GM23338 (cell line): ENCODE measurements around the gene KAZN. TPM values are rescaled to one million over a fixed set of nuclear protein-coding genes. Genes with fewer than 3 reads are reported as not detected.

Experiments
- ATAC-seq: fragments of 200-7000 bp; cut with Tn5 transposase; 3 replicates; pipeline ENCODE4 v1.9.1; 2020
- DNase-seq: peaks from one replicate; pipeline ENCODE4 v3.0.0-alpha.2; 2015; ENCODE audit warnings: low spot score
- H2AFZ ChIP-seq: fragments of 200-600 bp; sonication (generic); 2 replicates; pipeline ENCODE4 v1.8.0; 2016; ENCODE audit warnings: antibody characterized with exemption, mild to moderate bottlenecking, moderate library complexity
- H3F3A ChIP-seq: fragments of 200-600 bp; sonication (generic); replicated peaks from 2 replicates; pipeline ENCODE4 v1.8.0; 2017; ENCODE audit warnings: antibody characterized with exemption, mixed run types, low read depth
- H3K27ac ChIP-seq: fragments of 200-600 bp; sonication (generic); 2 replicates; pipeline ENCODE4 v1.6.1; 2016; ENCODE audit warnings: low read depth
- H3K27me3 ChIP-seq: fragments of 200-600 bp; sonication (generic); 2 replicates; pipeline ENCODE4 v1.8.0; 2016; ENCODE audit warnings: mild to moderate bottlenecking, mixed run types, moderate library complexity; ENCODE audit not compliant: insufficient read depth
- H3K36me3 ChIP-seq: fragments of 200-600 bp; sonication (generic); 2 replicates; pipeline ENCODE4 v1.8.0; 2016; ENCODE audit warnings: mild to moderate bottlenecking; ENCODE audit not compliant: insufficient read depth
- H3K4me1 ChIP-seq: fragments of 200-600 bp; sonication (generic); 2 replicates; pipeline ENCODE4 v1.8.0; 2016; ENCODE audit warnings: mild to moderate bottlenecking, moderate library complexity; ENCODE audit not compliant: insufficient read depth
- H3K4me2 ChIP-seq: fragments of 200-600 bp; sonication (generic); 2 replicates; pipeline ENCODE4 v1.7.1; 2017; ENCODE audit warnings: mixed run types
- H3K4me3 ChIP-seq: fragments of 200-600 bp; sonication (generic); 2 replicates; pipeline ENCODE4 v1.6.1; 2016; ENCODE audit warnings: mixed run types
- H3K79me2 ChIP-seq: fragments of 200-600 bp; sonication (generic); replicated peaks from 2 replicates; pipeline ENCODE4 v1.8.0; 2017; ENCODE audit warnings: mild to moderate bottlenecking; ENCODE audit not compliant: insufficient read depth
- H3K9me2 ChIP-seq: fragments of 200-600 bp; sonication (generic); 2 replicates; pipeline ENCODE4 v1.8.0; 2017; ENCODE audit not compliant: insufficient read depth
- H4K20me1 ChIP-seq: fragments of 200-600 bp; sonication (generic); replicated peaks from 2 replicates; pipeline ENCODE4 v1.8.0; 2017; ENCODE audit warnings: mild to moderate bottlenecking; ENCODE audit not compliant: insufficient read depth
- H3K27ac Mint-ChIP-seq: 2 replicates; pipeline ENCODE4 v1.8.0; 2020; ENCODE audit warnings: inconsistent platforms, mild to moderate bottlenecking, moderate library complexity, mixed read lengths
- H3K27me3 Mint-ChIP-seq: 3 replicates; pipeline ENCODE4 v1.8.0; 2022; ENCODE audit warnings: low read depth, mild to moderate bottlenecking, moderate library complexity, mixed read lengths, inconsistent platforms; ENCODE audit not compliant: insufficient read depth, poor library complexity
- H3K36me3 Mint-ChIP-seq: 3 replicates; pipeline ENCODE4 v1.8.0; 2021; ENCODE audit warnings: low read depth, mild to moderate bottlenecking, inconsistent platforms, moderate library complexity, mixed read lengths
- H3K4me1 Mint-ChIP-seq: 3 replicates; pipeline ENCODE4 v1.8.0; 2020; ENCODE audit warnings: mild to moderate bottlenecking, inconsistent platforms, mixed read lengths
- H3K4me3 Mint-ChIP-seq: 3 replicates; pipeline ENCODE4 v1.8.0; 2021; ENCODE audit warnings: moderate library complexity, mild to moderate bottlenecking, inconsistent platforms, mixed read lengths
- H3K9me3 Mint-ChIP-seq: 3 replicates; pipeline ENCODE4 v1.8.0; 2020; ENCODE audit warnings: moderate library complexity, mild to moderate bottlenecking, inconsistent platforms, mixed read lengths
- CREB1 ChIP-seq: fragments of 250-450 bp; sonication (Bioruptor Pico); IDR thresholded peaks from 2 replicates; pipeline ENCODE4 v1.5.0; 2020; ENCODE audit warnings: low read depth, mild to moderate bottlenecking, moderate library complexity
- CTCF ChIP-seq, 2 experiments: fragments of 200-600 bp in 1 of 2; sonication (generic) in 1 of 2; conservative IDR thresholded peaks; 2 replicates each; pipeline versions ENCODE4 v1.5.1 to v1.6.1; 2016 to 2017; ENCODE audit warnings: antibody characterized with exemption in 2 of 2, low read depth in 2 of 2, mild to moderate bottlenecking in 2 of 2, moderate library complexity in 1 of 2
- EZH2 ChIP-seq: fragments of 200-600 bp; sonication (generic); IDR thresholded peaks from one replicate; pipeline ENCODE4 v1.8.0; 2017; ENCODE audit warnings: antibody characterized with exemption, mild to moderate bottlenecking, low read depth; ENCODE audit not compliant: unreplicated experiment
- EZH2phosphoT487 ChIP-seq: fragments of 200-600 bp; sonication (generic); IDR thresholded peaks from one replicate; pipeline ENCODE4 v1.8.1; 2018; ENCODE audit warnings: antibody characterized with exemption; ENCODE audit not compliant: unreplicated experiment
- JUNB ChIP-seq: IDR thresholded peaks from one replicate; pipeline ENCODE4 v1.6.1; 2016; ENCODE audit warnings: antibody characterized with exemption; ENCODE audit not compliant: unreplicated experiment
- NANOG ChIP-seq: IDR thresholded peaks from 2 replicates; pipeline ENCODE4 v1.6.1; 2016; ENCODE audit warnings: antibody characterized with exemption, borderline replicate concordance
- POLR2AphosphoS5 ChIP-seq: IDR thresholded peaks from 2 replicates; pipeline ENCODE4 v1.6.1; 2016; ENCODE audit warnings: antibody characterized with exemption, low read depth
- STAT1 ChIP-seq: IDR thresholded peaks from one replicate; pipeline ENCODE4 v1.6.1; 2016; ENCODE audit warnings: antibody characterized with exemption; ENCODE audit not compliant: unreplicated experiment
- ZNF114 ChIP-seq: fragments of 250-450 bp; sonication (Bioruptor Pico); IDR thresholded peaks from 2 replicates; pipeline ENCODE4 v1.5.0; 2020; ENCODE audit warnings: mild to moderate bottlenecking, moderate library complexity
- ZNF331 ChIP-seq: fragments of 250-450 bp; sonication (Bioruptor Pico); IDR thresholded peaks from 2 replicates; pipeline ENCODE4 v1.5.0; 2020; ENCODE audit warnings: low read depth, mild to moderate bottlenecking, moderate library complexity
- ZNF462 ChIP-seq: fragments of 250-450 bp; sonication (Bioruptor Pico); IDR thresholded peaks from 2 replicates; pipeline ENCODE4 v1.5.0; 2020; ENCODE audit warnings: mild to moderate bottlenecking, moderate library complexity
- polyA plus RNA-seq: library from polyadenylated mRNA; unstranded; fragments of >200 nt; fragmentation: Nextera tagmentation; extraction: Ambion mirVana; gene quantifications from 2 replicates; pipeline ENCODE4 v1.2.1, GENCODE V29; 2016
- total RNA-seq: library from RNA; depleted of rRNA; stranded (reverse); fragments of >200 nt; shearing (Covaris generic); gene quantifications from 2 replicates; pipeline ENCODE4 v1.2.3, GENCODE V29; 2014

The KAZN gene
- total and polyA plus RNA-seq, 2 experiments from 2014 or later = 9.9 to 15.0 TPM

DNA sequence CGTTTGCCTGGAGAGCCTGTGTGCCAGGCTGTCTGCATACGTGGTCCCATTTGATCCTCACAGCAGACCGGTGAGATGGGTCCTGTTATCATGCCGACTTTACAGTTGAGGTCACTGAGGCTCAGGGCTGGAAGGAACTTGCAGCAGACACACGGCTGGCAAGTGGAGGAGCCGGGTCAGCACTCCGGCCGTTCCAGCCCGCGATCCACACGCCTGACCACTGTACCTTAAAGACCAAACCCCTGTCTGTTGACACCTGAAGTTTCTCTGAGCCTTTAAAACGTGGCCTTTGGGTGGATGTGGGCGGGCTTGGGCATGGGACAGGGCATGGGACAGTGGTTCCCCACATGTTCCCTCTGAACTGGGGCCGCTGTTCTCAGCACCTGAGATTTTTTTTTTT is 383.5 kb downstream of the KAZN start:
- H3K79me2 ChIP-seq = no peaks in the 10 kb centered on the region
- Mint-ChIP-seq H3K9me3 (no peaks in the 10 kb centered on the region), H3K27ac (no peak overlapping the region), H3K4me1 (peaks cover 3% of the 10 kb centered on the region; the same call in 2 of the 3 replicates), H3K4me3 (no peak overlapping the region), H3K27me3 (peaks cover 5% of the 10 kb centered on the region), H3K36me3 (no peaks in the 10 kb centered on the region)
- H3K4me1 ChIP-seq = no peaks in the 10 kb centered on the region
- no peak overlapping the region for H3K27ac ChIP-seq
- H3K4me2 ChIP-seq = no peak overlapping the region
- DNase-seq (no peak), ATAC-seq (no peak)
- no peaks in the 10 kb centered on the region for H3K36me3 ChIP-seq
- no peak overlapping the region for H3K4me3 ChIP-seq
- H4K20me1 ChIP-seq = no peaks in the 10 kb centered on the region
- no peaks in the 10 kb centered on the region for H3K9me2 ChIP-seq
- H3K27me3 ChIP-seq = no peaks in the 10 kb centered on the region
- TF ChIP-seq EZH2phosphoT487 = no peak
- no peak for TF ChIP-seq NANOG
- TF ChIP-seq ZNF331 (CRISPR knock-in tag) = no peak
- no peak for TF ChIP-seq EZH2
- TF ChIP-seq CREB1 (CRISPR knock-in tag) = no peak
- TF ChIP-seq STAT1 = no peak
- H3F3A ChIP-seq = no peaks in the 10 kb centered on the region
- no peak overlapping the region for H2AFZ ChIP-seq

DNA sequence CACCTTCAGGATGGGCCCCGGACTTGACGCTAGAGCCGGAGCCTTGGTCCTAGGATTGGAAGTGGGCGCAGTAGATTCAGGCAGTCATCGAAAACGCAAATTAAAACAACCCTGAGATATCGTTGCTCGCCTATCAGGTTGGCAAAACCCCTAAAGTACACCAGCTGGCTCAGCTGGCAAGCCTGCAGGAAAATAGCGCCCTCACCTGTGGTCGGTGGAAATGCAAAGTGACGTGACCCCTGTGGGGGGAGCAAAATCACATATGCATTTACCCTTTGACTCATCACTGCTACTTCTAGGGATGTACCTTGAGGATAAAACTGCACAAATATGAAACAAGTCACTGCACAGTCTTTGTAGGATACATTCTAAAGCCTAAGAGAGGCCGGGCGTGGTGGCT is 384.8 kb downstream of the KAZN start:
- Mint-ChIP-seq H3K4me3 (no peak overlapping the region), H3K9me3 (no peaks in the 10 kb centered on the region), H3K4me1 (peaks cover 3% of the 10 kb centered on the region; the same call in 2 of the 3 replicates), H3K36me3 (no peaks in the 10 kb centered on the region), H3K27me3 (peaks cover 5% of the 10 kb centered on the region), H3K27ac (no peak overlapping the region)
- Histone ChIP-seq H3K4me3 (no peak overlapping the region), H3K9me2 (no peaks in the 10 kb centered on the region), H3F3A (no peaks in the 10 kb centered on the region), H3K4me2 (no peak overlapping the region), H3K27ac (no peak overlapping the region), H2AFZ (no peak overlapping the region), H3K79me2 (no peaks in the 10 kb centered on the region), H3K27me3 (no peaks in the 10 kb centered on the region), H4K20me1 (no peaks in the 10 kb centered on the region), H3K36me3 (no peaks in the 10 kb centered on the region), H3K4me1 (no peaks in the 10 kb centered on the region)
- peak; percentile 63 for DNase-seq
- ATAC-seq = peak; percentile 43
- TF ChIP-seq ZNF114 (CRISPR knock-in tag) = no peak
- TF ChIP-seq JUNB = no peak
- peak; percentile 68 to 74 for TF ChIP-seq CTCF (conservative IDR thresholded peaks at IDR 0.05; ENCODE audit: low read depth in 2 of 2)
- no peak for TF ChIP-seq POLR2AphosphoS5
- TF ChIP-seq ZNF331 (CRISPR knock-in tag) = no peak
- no peak for TF ChIP-seq ZNF462 (CRISPR knock-in tag)
